Neural progenitor cell (in vitro differentiated cells): ENCODE results near the gene AP2A2.

ENCODE experiments used
- EZH2 ChIP-seq: fragments of 200-600 bp; sonication (generic); IDR thresholded peaks from 2 replicates; pipeline ENCODE4 v1.6.1; 2017; ENCODE audit warnings: antibody characterized with exemption, mild to moderate bottlenecking, moderate library complexity
- EZH2phosphoT487 ChIP-seq: fragments of 200-600 bp; sonication (generic); IDR thresholded peaks from 2 replicates; pipeline ENCODE4 v1.6.1; 2017; ENCODE audit warnings: antibody characterized with exemption
- TF ChIP-seq, protein P1 (sequence below): fragments of 200-600 bp; sonication (generic); IDR thresholded peaks from 2 replicates; pipeline ENCODE4 v1.5.1; 2017; ENCODE audit warnings: antibody characterized with exemption, mild to moderate bottlenecking

DNA sequence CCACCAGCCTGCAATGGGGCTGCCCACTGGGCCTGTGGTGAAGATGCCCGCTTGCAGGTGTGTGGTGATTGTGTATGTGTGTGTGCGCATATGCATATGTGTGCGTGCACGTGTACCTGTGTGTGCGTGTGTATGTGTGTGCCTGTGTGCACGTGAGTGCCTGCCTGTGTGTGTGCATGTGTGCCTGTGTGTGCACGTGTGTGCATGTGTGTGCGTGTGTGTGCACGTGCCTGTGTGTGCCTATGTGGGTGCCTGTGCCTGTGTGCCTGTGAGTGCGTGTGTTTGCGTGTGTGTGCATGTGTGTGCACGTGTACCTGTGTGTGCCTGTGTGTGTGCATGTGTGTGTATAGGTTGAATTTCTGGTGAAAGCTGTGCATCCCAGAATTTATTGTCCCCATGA lies 113.3 kb downstream of the AP2A2 start:
- TF ChIP-seq, protein P1, sequence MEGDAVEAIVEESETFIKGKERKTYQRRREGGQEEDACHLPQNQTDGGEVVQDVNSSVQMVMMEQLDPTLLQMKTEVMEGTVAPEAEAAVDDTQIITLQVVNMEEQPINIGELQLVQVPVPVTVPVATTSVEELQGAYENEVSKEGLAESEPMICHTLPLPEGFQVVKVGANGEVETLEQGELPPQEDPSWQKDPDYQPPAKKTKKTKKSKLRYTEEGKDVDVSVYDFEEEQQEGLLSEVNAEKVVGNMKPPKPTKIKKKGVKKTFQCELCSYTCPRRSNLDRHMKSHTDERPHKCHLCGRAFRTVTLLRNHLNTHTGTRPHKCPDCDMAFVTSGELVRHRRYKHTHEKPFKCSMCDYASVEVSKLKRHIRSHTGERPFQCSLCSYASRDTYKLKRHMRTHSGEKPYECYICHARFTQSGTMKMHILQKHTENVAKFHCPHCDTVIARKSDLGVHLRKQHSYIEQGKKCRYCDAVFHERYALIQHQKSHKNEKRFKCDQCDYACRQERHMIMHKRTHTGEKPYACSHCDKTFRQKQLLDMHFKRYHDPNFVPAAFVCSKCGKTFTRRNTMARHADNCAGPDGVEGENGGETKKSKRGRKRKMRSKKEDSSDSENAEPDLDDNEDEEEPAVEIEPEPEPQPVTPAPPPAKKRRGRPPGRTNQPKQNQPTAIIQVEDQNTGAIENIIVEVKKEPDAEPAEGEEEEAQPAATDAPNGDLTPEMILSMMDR = no peak
- TF ChIP-seq EZH2 (no peak), EZH2phosphoT487 (no peak)
